HCT116 (cell line): ENCODE data around the gene CACNB1. TPM values are rescaled to one million over a fixed set of nuclear protein-coding genes. Genes with fewer than 3 reads are reported as not detected.

Experiments
- ATAC-seq: fragments of 200-7000 bp; cut with Tn5 transposase; 2 replicates; pipeline ENCODE4 v1.9.1; 2020; ENCODE audit warnings: mild to moderate bottlenecking, moderate library complexity
- BruUV-seq: library from RNA; stranded (reverse); fragments of 400-500 nt; replicated peaks from 2 replicates; lab custom pipeline; 2021; lab: Mats Ljungman, UMichigan
- CTCF ChIA-PET: fragments of 300-600 bp; sonication (Branson Sonifier 250); formaldehyde crosslinking; loops from one replicate; lab custom pipeline; 2021; ENCODE audit warnings: antibody characterized with exemption; lab: Charles Lee
- POLR2A ChIA-PET: fragments of 300-600, 350-600 bp; sonication (Branson Sonifier 250); formaldehyde crosslinking; loops from one replicate; lab custom pipeline; 2021; ENCODE audit warnings: antibody characterized with exemption; lab: Charles Lee
- RAD21 ChIA-PET, 2 experiments: fragments of 300-600 bp; sonication (Branson Sonifier 250); formaldehyde crosslinking; loops; one replicate each; lab custom pipeline; 2023; ENCODE audit warnings: low total read pairs in 2 of 2; ENCODE audit not compliant: uncharacterized antibody in 2 of 2, unreplicated experiment in 2 of 2, low non-redundant PET in 1 of 2; lab: Charles Lee
- DNase-seq: peaks from one replicate; pipeline ENCODE4 v3.0.0-alpha.2; 2010; ENCODE audit warnings: low read depth, low spot score
- H2AFZ ChIP-seq: fragments of 200-600 bp; shearing (Covaris generic), sonication (generic); 2 replicates; pipeline ENCODE4 v1.6.1; 2017; ENCODE audit warnings: low read depth, mixed run types, mixed read lengths, antibody characterized with exemption, low read length; ENCODE audit not compliant: poor library complexity, severe bottlenecking
- H3K27ac ChIP-seq: 2 replicates; pipeline ENCODE4 v1.5.1; 2012; ENCODE audit warnings: low read depth, low read length
- H3K27me3 ChIP-seq: fragments of 200-600 bp; sonication (generic); 2 replicates; pipeline ENCODE4 v1.6.1; 2016; ENCODE audit warnings: mixed run types, low read length, mixed read lengths; ENCODE audit not compliant: insufficient read depth
- H3K36me3 ChIP-seq, 2 experiments: fragments of 200-500 bp in 1 of 2; fragments of 200-600 bp in 1 of 2; sonication (Bioruptor generic) in 1 of 2; sonication (generic) in 1 of 2; 2 replicates each; pipeline versions ENCODE4 v1.5.1 to v1.6.1; 2014 to 2016; ENCODE audit warnings: low read length in 2 of 2, inconsistent platforms in 1 of 2, mixed read lengths in 1 of 2, mixed run types in 1 of 2; ENCODE audit not compliant: insufficient read depth in 2 of 2, control insufficient read depth in 1 of 2
- H3K4me1 ChIP-seq, 2 experiments: fragments of 200-600 bp in 1 of 2; sonication (generic) in 1 of 2; 2 replicates each; pipeline versions ENCODE4 v1.5.1 to v1.6.1; 2012 to 2017; ENCODE audit warnings: low read length in 2 of 2, inconsistent platforms in 1 of 2, mild to moderate bottlenecking in 1 of 2, mixed read lengths in 1 of 2, mixed run types in 1 of 2, moderate library complexity in 1 of 2; ENCODE audit not compliant: insufficient read depth in 2 of 2, control insufficient read depth in 1 of 2
- H3K4me2 ChIP-seq: fragments of 200-600 bp; sonication (generic); 2 replicates; pipeline ENCODE4 v1.6.1; 2017; ENCODE audit warnings: mixed run types, low read length, mixed read lengths
- H3K4me3 ChIP-seq, 2 experiments: fragments of 200-600 bp in 1 of 2; sonication (generic) in 1 of 2; replicated peaks in 1 of 2; 2 replicates each; pipeline ENCODE4 v1.5.1; 2011 to 2016; ENCODE audit warnings: low read length in 2 of 2, control low read depth in 1 of 2, low read depth in 1 of 2, mild to moderate bottlenecking in 1 of 2, mixed read lengths in 1 of 2, mixed run types in 1 of 2
- H3K79me2 ChIP-seq: fragments of 200-600 bp; sonication (generic); 2 replicates; pipeline ENCODE4 v1.6.1; 2017; ENCODE audit warnings: mild to moderate bottlenecking, mixed run types, low read length, moderate library complexity, mixed read lengths; ENCODE audit not compliant: insufficient read depth
- H3K9ac ChIP-seq: fragments of 200-600 bp; sonication (generic); 2 replicates; pipeline ENCODE4 v1.6.1; 2016; ENCODE audit warnings: low read length, mixed read lengths
- H3K9me2 ChIP-seq: fragments of 200-600 bp; sonication (generic), shearing (Covaris generic); 2 replicates; pipeline ENCODE4 v1.6.1; 2017; ENCODE audit warnings: mixed run types, mild to moderate bottlenecking, moderate library complexity; ENCODE audit not compliant: insufficient read depth
- H3K9me3 ChIP-seq, 2 experiments: fragments of 200-500 bp in 1 of 2; fragments of 200-600 bp in 1 of 2; sonication (Bioruptor generic) in 1 of 2; sonication (generic) in 1 of 2; 2 replicates each; pipeline ENCODE4 v1.6.1; 2014 to 2017; ENCODE audit warnings: low read length in 2 of 2, mixed read lengths in 2 of 2, inconsistent platforms in 1 of 2, low read depth in 1 of 2, mild to moderate bottlenecking in 1 of 2, mixed run types in 1 of 2, moderate library complexity in 1 of 2; ENCODE audit not compliant: control insufficient read depth in 1 of 2, insufficient read depth in 1 of 2
- H4K20me1 ChIP-seq: fragments of 200-600 bp; sonication (generic), shearing (Covaris generic); 2 replicates; pipeline ENCODE4 v1.6.1; 2017; ENCODE audit warnings: mixed run types, mild to moderate bottlenecking, moderate library complexity; ENCODE audit not compliant: insufficient read depth
- EZH2phosphoT487 ChIP-seq: fragments of 200-600 bp; IDR thresholded peaks from 2 replicates; pipeline ENCODE4 v1.6.1; 2018; ENCODE audit warnings: antibody characterized with exemption, borderline replicate concordance
- RAD21 ChIP-seq: IDR thresholded peaks from 2 replicates; pipeline ENCODE4 v1.6.1; 2012; ENCODE audit warnings: low read depth, mild to moderate bottlenecking
- SIN3A ChIP-seq: IDR thresholded peaks from 2 replicates; pipeline ENCODE4 v1.6.1; 2012; ENCODE audit warnings: low read depth
- intact Hi-C: fragments of 100-400 bp; cut with micrococcal nuclease; formaldehyde crosslinking; loops from 2 replicates; pipeline ENCODE4 v1.10.0; 2022
- total RNA-seq: library from RNA; stranded (reverse); gene quantifications from one replicate; pipeline ENCODE4 v1.2.1, GENCODE V29; 2021; ENCODE audit not compliant: unreplicated experiment
- TF ChIP-seq, protein P1 (sequence below), 3 experiments: fragments of 200-600 bp in 1 of 3; sonication (generic) in 1 of 3; IDR thresholded peaks in 2 of 3; conservative IDR thresholded peaks in 1 of 3; 2 replicates each; pipeline ENCODE4 v1.5.1; 2012 to 2017; ENCODE audit warnings: low read depth in 2 of 3, low read length in 2 of 3, antibody characterized with exemption in 1 of 3, borderline replicate concordance in 1 of 3, control low read depth in 1 of 3, mild to moderate bottlenecking in 1 of 3, mixed read lengths in 1 of 3, mixed run types in 1 of 3, moderate library complexity in 1 of 3; ENCODE audit not compliant: insufficient read depth in 1 of 3
- TF ChIP-seq, protein P2 (sequence below): IDR thresholded peaks from 2 replicates; pipeline ENCODE4 v1.6.1; 2012

CACNB1 gene
- total RNA-seq, 1 experiment from 2014 or later = 13.0 TPM

DNA sequence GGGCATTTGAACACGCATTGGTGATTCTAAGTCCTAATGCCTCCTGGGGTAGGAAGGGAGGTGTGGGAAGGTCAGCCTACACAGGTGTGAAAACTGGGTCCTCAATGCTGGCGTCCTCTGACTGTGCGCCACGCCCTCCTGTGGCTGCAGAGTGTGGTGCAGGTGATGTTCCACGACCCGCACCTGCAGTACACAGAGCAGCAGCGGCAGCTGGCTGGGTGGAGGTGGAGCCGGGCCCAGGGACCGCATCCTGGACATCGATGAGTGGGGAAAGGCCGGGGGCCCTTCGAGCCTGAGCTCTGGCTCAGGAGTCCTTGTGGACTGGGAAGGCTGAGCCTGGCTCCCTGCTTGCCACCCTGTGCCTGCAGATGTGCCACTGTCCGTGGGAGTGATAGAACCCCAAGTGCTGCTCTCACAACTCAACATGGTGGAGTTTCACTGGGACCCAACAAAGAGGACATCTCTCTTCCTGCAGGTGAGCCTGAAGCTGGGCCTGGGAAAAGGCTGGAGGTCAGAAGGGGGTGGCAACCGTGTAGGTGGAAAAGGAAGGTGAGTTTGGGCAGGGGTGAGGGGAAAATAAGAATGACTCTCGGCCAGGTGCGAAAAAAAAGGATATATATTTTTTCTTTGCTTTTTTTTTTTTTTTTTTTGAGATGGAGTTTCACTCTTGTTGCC, 42.3 kb upstream of the CACNB1 start:
- Histone ChIP-seq H3K9ac (no peak overlapping the region), H2AFZ (peak overlapping the region; percentile 88), H3K9me3 (no peaks in the 10 kb centered on the region), H3K27ac (no peak overlapping the region), H4K20me1 (no peaks in the 10 kb centered on the region), H3K4me3 (no peak overlapping the region), H3K27me3 (no peaks in the 10 kb centered on the region), H3K4me1 (peaks cover 18 to 48% of the 10 kb centered on the region in 2 experiments)
- ChIA-PET CTCF (interaction anchor here (1.0 to 6.8 kb wide), 4 partner anchors 12 to 257 kb away, joined by 3 to 60 read pairs (median 7); no protein-coding TSS in a partner anchor), RAD21 (interaction anchor here in 1 of 2 experiments (1.8 kb wide), 1 partner anchor 33 kb away, joined by 10 read pairs; no protein-coding TSS in a partner anchor), POLR2A (interaction anchor here (3.8 kb wide), 1 partner anchor 40 kb away, joined by 16 read pairs; the partner anchor contains the start of gene RPL19)
- intact Hi-C loops = loop anchor here (1.0 to 5.0 kb wide), 2 partner anchors 32 to 262 kb away; no protein-coding TSS in a partner anchor
- ATAC-seq (peak; percentile 71), DNase-seq (peak; percentile 59)
- TF ChIP-seq SIN3A (no peak), EZH2phosphoT487 (no peak), RAD21 (peak; percentile 53)
- TF ChIP-seq, protein P1, sequence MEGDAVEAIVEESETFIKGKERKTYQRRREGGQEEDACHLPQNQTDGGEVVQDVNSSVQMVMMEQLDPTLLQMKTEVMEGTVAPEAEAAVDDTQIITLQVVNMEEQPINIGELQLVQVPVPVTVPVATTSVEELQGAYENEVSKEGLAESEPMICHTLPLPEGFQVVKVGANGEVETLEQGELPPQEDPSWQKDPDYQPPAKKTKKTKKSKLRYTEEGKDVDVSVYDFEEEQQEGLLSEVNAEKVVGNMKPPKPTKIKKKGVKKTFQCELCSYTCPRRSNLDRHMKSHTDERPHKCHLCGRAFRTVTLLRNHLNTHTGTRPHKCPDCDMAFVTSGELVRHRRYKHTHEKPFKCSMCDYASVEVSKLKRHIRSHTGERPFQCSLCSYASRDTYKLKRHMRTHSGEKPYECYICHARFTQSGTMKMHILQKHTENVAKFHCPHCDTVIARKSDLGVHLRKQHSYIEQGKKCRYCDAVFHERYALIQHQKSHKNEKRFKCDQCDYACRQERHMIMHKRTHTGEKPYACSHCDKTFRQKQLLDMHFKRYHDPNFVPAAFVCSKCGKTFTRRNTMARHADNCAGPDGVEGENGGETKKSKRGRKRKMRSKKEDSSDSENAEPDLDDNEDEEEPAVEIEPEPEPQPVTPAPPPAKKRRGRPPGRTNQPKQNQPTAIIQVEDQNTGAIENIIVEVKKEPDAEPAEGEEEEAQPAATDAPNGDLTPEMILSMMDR (IDR thresholded peaks at IDR 0.05 in 2 of 3, conservative IDR thresholded peaks at IDR 0.05 in 1 of 3; ENCODE audit: borderline replicate concordance in 1 of 3, insufficient read depth in 1 of 3, low read depth in 2 of 3, low read length in 2 of 3) = peak; percentile 62 to 85 (median 83); a peak in 5 of 6 replicates
- TF ChIP-seq, protein P2, sequence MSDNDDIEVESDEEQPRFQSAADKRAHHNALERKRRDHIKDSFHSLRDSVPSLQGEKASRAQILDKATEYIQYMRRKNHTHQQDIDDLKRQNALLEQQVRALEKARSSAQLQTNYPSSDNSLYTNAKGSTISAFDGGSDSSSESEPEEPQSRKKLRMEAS = peak; percentile 73
- TF ChIP-seq, all 23 proteins: peak for 3
- Histone ChIP-seq H3K79me2 (no peaks in the 10 kb centered on the region), H3K9me2 (no peaks in the 10 kb centered on the region), H3K36me3 (no peaks in the 10 kb centered on the region), H3K4me2 (peak overlapping the region; percentile 56)
- no TSS peak for BruUV-seq
